ENCODE data around the gene FUCA2. TPM values are rescaled to one million over a fixed set of nuclear protein-coding genes. Genes with fewer than 3 reads are reported as not detected.

The FUCA2 gene
- total RNA-seq, result 10 to 100 TPM; 14.9 to 24.3 (median 19.7) TPM
- polyA plus RNA-seq, result 10 to 100 TPM; 16.2 to 51.4 (median 22.7) TPM

GRCh38 chr6:143510991-143511891 is at the start of gene FUCA2:
Gene FUCA2, minus strand, starts transcription at chr6:143511720. Its CDS starts 86 bp downstream, at chr6:143511634.
- H3K4me3 ChIP-seq, result peak within 1 kb of the TSS; percentile 55 to 74 (median 70)
- peak; percentile 96 for DNase-seq
- H3K27ac ChIP-seq, result peak within 1 kb of the TSS; percentile 79 to 91 (median 88)
- peaks cover 0 to 8% (median 0%) of the 10 kb centered on the region in 4 donors for H3K36me3 ChIP-seq
- H3K27me3 ChIP-seq, result no peaks in the 10 kb centered on the region
- intact Hi-C loops (cut with DNase I), result loop anchor here (5.0 kb wide), 1 partner anchor 59 kb away; the partner anchor contains the start of genes ADAT2 and PEX3
- TF ChIP-seq CTCF (IDR thresholded peaks at IDR 0.05), result no peak
- peak; percentile 39 to 66 for TF ChIP-seq POLR2A (IDR thresholded peaks at IDR 0.05)
- TF ChIP-seq EP300 (IDR thresholded peaks at IDR 0.05), result no peak
- TF ChIP-seq POLR2AphosphoS5 (IDR thresholded peaks at IDR 0.05), result peak; percentile 35 to 79 (median 70)
- H3K4me1 ChIP-seq, result peaks cover 0 to 34% (median 29%) of the 10 kb centered on the region in 4 donors
- 1 to 3% methylated on average over 63 of the region's 63 CpGs for WGBS, 2 donors
- H3K9me3 ChIP-seq, result no peaks in the 10 kb centered on the region

GRCh38 chr6:143561105-143561704 is 49.7 kb upstream of the FUCA2 start:
- 88 to 91% methylated on average over 9 of the region's 9 CpGs for WGBS, 2 donors
- H3K4me1 ChIP-seq, result peaks cover 0 to 6% (median 0%) of the 10 kb centered on the region in 4 donors
- intact Hi-C loops (cut with DNase I), result no loop called here

GRCh38 chr6:143559051-143559660 is 47.6 kb upstream of the FUCA2 start:
- no peaks in the 10 kb centered on the region for H3K36me3 ChIP-seq
- H3K4me1 ChIP-seq, result peaks cover 0 to under 1% (median 0%) of the 10 kb centered on the region in 4 donors
- DNase-seq, result no peak
- H3K27ac ChIP-seq, result no peak overlapping the region
- H3K4me3 ChIP-seq, result no peak overlapping the region
- no peaks in the 10 kb centered on the region for H3K27me3 ChIP-seq
- intact Hi-C loops (cut with DNase I), result no loop called here
- WGBS, 2 donors, result 83 to 86% methylated on average over 3 of the region's 3 CpGs
- TF ChIP-seq POLR2A (IDR thresholded peaks at IDR 0.05), result no peak
- TF ChIP-seq POLR2AphosphoS5 (IDR thresholded peaks at IDR 0.05), result no peak
- TF ChIP-seq CTCF (IDR thresholded peaks at IDR 0.05), result no peak
- H3K9me3 ChIP-seq, result no peaks in the 10 kb centered on the region

More at GRCh38 chr6:143561105-143561704, 49.7 kb upstream of the FUCA2 start:
- H3K4me3 ChIP-seq, result no peak overlapping the region
- no peaks in the 10 kb centered on the region for H3K27me3 ChIP-seq
- DNase-seq, result no peak
- no peaks in the 10 kb centered on the region for H3K36me3 ChIP-seq
- H3K27ac ChIP-seq, result no peak overlapping the region
- TF ChIP-seq CTCF (IDR thresholded peaks at IDR 0.05) (no peak), EP300 (IDR thresholded peaks at IDR 0.05) (no peak), POLR2AphosphoS5 (IDR thresholded peaks at IDR 0.05) (no peak), POLR2A (IDR thresholded peaks at IDR 0.05) (no peak)
- no peaks in the 10 kb centered on the region for H3K9me3 ChIP-seq

GRCh38 chr6:143556529-143556928 is 45.0 kb upstream of the FUCA2 start:
- H3K4me1 ChIP-seq, result no peaks in the 10 kb centered on the region
- 89 to 93% methylated on average over 6 of the region's 6 CpGs for WGBS, 2 donors
- H3K4me3 ChIP-seq, result no peak overlapping the region
- no peak overlapping the region for H3K27ac ChIP-seq
- H3K27me3 ChIP-seq, result no peaks in the 10 kb centered on the region
- H3K36me3 ChIP-seq, result no peaks in the 10 kb centered on the region
- no peak for DNase-seq
- intact Hi-C loops (cut with DNase I), result no loop called here
- H3K9me3 ChIP-seq, result no peaks in the 10 kb centered on the region
- TF ChIP-seq EP300 (IDR thresholded peaks at IDR 0.05) (no peak), CTCF (IDR thresholded peaks at IDR 0.05) (no peak), POLR2A (IDR thresholded peaks at IDR 0.05) (no peak), POLR2AphosphoS5 (IDR thresholded peaks at IDR 0.05) (no peak)
